ENCODE results near the gene ZDHHC17.
"Not testable (repeated sequence)": the region's sequence is repeated elsewhere in the genome, so short reads cannot be mapped to it uniquely, and the experiment has no call there.

DNA sequence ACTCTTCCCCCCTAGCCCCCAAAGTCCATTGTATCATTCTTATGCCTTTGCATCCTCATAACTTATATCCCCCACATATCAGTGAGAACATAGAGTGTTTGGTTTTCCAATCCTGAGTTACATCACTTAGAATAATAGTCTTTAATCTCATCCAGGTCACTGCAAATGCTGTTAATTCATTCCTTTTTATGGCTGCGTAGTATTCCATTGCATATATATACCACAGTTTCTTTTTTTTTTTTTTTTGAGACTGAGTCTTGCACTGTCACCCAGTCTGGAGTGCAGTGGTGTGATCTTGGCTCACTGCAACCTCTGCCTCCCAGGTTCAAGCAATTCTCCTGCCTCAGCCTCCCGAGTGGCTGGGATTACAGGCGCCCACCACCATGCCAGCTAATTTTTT lies 31.7 kb upstream of the ZDHHC17 start:
- TF ChIP-seq EZH2 (IDR thresholded peaks at IDR 0.05; ENCODE audit: low read length, missing control alignments) = not testable (repeated sequence)
- TF ChIP-seq, protein P1, sequence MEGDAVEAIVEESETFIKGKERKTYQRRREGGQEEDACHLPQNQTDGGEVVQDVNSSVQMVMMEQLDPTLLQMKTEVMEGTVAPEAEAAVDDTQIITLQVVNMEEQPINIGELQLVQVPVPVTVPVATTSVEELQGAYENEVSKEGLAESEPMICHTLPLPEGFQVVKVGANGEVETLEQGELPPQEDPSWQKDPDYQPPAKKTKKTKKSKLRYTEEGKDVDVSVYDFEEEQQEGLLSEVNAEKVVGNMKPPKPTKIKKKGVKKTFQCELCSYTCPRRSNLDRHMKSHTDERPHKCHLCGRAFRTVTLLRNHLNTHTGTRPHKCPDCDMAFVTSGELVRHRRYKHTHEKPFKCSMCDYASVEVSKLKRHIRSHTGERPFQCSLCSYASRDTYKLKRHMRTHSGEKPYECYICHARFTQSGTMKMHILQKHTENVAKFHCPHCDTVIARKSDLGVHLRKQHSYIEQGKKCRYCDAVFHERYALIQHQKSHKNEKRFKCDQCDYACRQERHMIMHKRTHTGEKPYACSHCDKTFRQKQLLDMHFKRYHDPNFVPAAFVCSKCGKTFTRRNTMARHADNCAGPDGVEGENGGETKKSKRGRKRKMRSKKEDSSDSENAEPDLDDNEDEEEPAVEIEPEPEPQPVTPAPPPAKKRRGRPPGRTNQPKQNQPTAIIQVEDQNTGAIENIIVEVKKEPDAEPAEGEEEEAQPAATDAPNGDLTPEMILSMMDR (conservative IDR thresholded peaks at IDR 0.05 in 1 of 2, IDR thresholded peaks at IDR 0.05 in 1 of 2; ENCODE audit: low read depth in 1 of 2, low read length in 2 of 2) = not testable (repeated sequence)
